Cardiac fibroblast (primary cell): Measurements from ENCODE around the gene TLE2.

Experiments used
- DNase-seq, 2 donors: peaks; one replicate each; pipeline versions ENCODE4 v3.0.0 to v3.0.0-alpha.2; 2010; ENCODE audit warnings: low read depth in 2 of 2
- H3K4me3 ChIP-seq, 2 donors: replicated peaks in 1 of 2; 1 replicate in 1 of 2; 2 replicates in 1 of 2; pipeline ENCODE4 v1.5.1; 2011; ENCODE audit warnings: low read depth in 2 of 2, low read length in 2 of 2, mild to moderate bottlenecking in 2 of 2, moderate library complexity in 1 of 2
- CTCF ChIP-seq: IDR thresholded peaks from one replicate; pipeline ENCODE4 v1.5.1; 2011; ENCODE audit warnings: low read depth, mild to moderate bottlenecking, low read length, inconsistent platforms

Gene TLE2

GRCh38 chr19:3067563-3067962, 38.5 kb upstream of the TLE2 start:
- DNase-seq, result no peak
- TF ChIP-seq CTCF, result no peak
- H3K4me3 ChIP-seq, result no peak overlapping the region

GRCh38 chr19:3066482-3067049, 37.5 kb upstream of the TLE2 start:
- TF ChIP-seq CTCF, result no peak
- DNase-seq, result no peak
- H3K4me3 ChIP-seq, result no peak overlapping the region

DNA sequence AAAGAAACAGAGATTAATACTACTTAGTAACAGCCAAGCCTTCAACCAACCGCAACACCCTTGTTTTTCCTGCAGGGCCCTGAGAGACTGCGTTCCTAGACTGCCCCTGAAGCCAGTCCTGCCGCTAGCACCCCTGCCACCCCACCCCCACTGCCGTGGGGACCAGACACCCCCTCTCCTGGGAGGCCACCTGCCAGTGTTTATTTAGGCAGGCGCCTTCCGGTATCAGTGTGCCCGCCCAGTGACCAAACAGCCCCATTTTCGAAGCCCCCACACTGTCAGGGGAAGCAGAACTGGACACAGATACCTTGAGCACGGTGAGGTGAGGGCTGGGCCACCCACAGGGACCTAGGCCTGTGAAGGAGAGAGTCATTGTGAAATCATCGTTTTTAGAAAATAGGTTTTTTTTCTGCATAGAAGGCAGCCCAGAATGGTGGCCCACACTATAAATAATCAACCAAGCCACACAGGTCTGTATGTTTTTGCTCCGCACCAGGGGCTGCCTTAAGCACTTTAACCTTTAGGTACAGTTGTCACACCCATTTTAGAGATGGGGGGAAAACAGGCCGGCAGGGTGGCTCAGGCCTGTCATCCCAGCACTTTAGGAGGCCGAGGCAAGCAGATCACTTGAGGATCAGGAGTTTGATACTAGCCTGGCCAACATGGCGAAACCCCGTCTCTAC, 36.7 kb upstream of the TLE2 start:
- no peak for TF ChIP-seq CTCF
- no peak for DNase-seq

GRCh38 chr19:3064011-3064330, 34.9 kb upstream of the TLE2 start:
- no peak for DNase-seq
- H3K4me3 ChIP-seq, result no peak overlapping the region
- TF ChIP-seq CTCF, result no peak

More for the DNA sequence above, 36.7 kb upstream of the TLE2 start:
- no peak overlapping the region for H3K4me3 ChIP-seq

- TF ChIP-seq CTCF, result no peak
- peak within 1 kb of the TSS; percentile 76 to 93 for H3K4me3 ChIP-seq
- DNase-seq, result peak; percentile 32 to 62
Observed at GRCh38 chr19:3062165-3063105, 33.4 kb upstream of the TLE2 start, which contains the start of gene TLE5. Gene TLE5, minus strand, starts transcription at chr19:3062495. Its CDS starts 295 bp downstream, at chr19:3062200.

- H3K4me3 ChIP-seq, result peak overlapping the region; percentile 76 to 93
- peak; percentile 25 to 61 for DNase-seq
- peak; percentile 2 for TF ChIP-seq CTCF
Observed at GRCh38 chr19:3061182-3062161, 32.4 kb upstream of the TLE2 start.
